ENCODE data around the gene CFTR. TPM values are rescaled to one million over a fixed set of nuclear protein-coding genes. Genes with fewer than 3 reads are reported as not detected.
A peak's percentile ranks its signal among the peaks of the same experiment; 100 is the strongest.
"Not testable (repeated sequence)": the region's sequence is repeated elsewhere in the genome, so short reads cannot be mapped to it uniquely, and the experiment has no call there.

Gene CFTR
- total RNA-seq, 2 donors from 2014 or later = 251 to 329 TPM

- no peak for ATAC-seq
- no peak overlapping the region for H3K4me3 ChIP-seq
- no peak for TF ChIP-seq CTCF (IDR thresholded peaks at IDR 0.05)
- TF ChIP-seq POLR2A (IDR thresholded peaks at IDR 0.05) = no peak
- H3K36me3 ChIP-seq (replicated peaks in 1 of 2; ENCODE audit: insufficient read depth in 1 of 2, low read depth in 2 of 2) = no peaks in the 10 kb centered on the region
- intact Hi-C loops (cut with DNase I) = no loop called here
- no peak overlapping the region for H3K27ac ChIP-seq
- H3K27me3 ChIP-seq = no peaks in the 10 kb centered on the region
- H3K9me3 ChIP-seq = no peaks in the 10 kb centered on the region
- no peaks in the 10 kb centered on the region for H3K4me1 ChIP-seq
- no peak for DNase-seq
Measured at GRCh38 chr7:117707080-117707479, 227.3 kb downstream of the CFTR start.

GRCh38 chr7:117708173-117708572, 228.3 kb downstream of the CFTR start:
- WGBS, 2 donors = 87 to 95% methylated on average over 4 of the region's 4 CpGs
- ATAC-seq; H3K9me3 ChIP-seq; DNase-seq; H3K4me1 ChIP-seq; H3K4me3 ChIP-seq; intact Hi-C loops (cut with DNase I); H3K36me3 ChIP-seq (replicated peaks in 1 of 2; ENCODE audit: insufficient read depth in 1 of 2, low read depth in 2 of 2); H3K27ac ChIP-seq; H3K27me3 ChIP-seq: not testable (repeated sequence)

GRCh38 chr7:117711556-117711955, 231.7 kb downstream of the CFTR start:
- H3K36me3 ChIP-seq (replicated peaks in 1 of 2; ENCODE audit: insufficient read depth in 1 of 2, low read depth in 2 of 2) = no peaks in the 10 kb centered on the region

GRCh38 chr7:117715784-117716445, 236.1 kb downstream of the CFTR start:
- Histone ChIP-seq H3K36me3 (replicated peaks in 1 of 2; ENCODE audit: insufficient read depth in 1 of 2, low read depth in 2 of 2) (no peaks in the 10 kb centered on the region), H3K4me3 (no peak overlapping the region), H3K27ac (peak overlapping the region in 3 of 4 donors; percentile 12 to 57 (median 44)), H3K4me1 (peaks cover 21% of the 10 kb centered on the region), H3K9me3 (no peaks in the 10 kb centered on the region), H3K27me3 (no peaks in the 10 kb centered on the region)
- ATAC-seq (peak; percentile 68), DNase-seq (peak; percentile 31 to 62 (median 34))
- no peak for TF ChIP-seq POLR2A (IDR thresholded peaks at IDR 0.05)
- TF ChIP-seq CTCF (IDR thresholded peaks at IDR 0.05) = peak in 6 of 7 experiments; percentile 28 to 53 (median 50)
- 66 to 69% methylated on average over 3 of the region's 3 CpGs for WGBS, 2 donors
- intact Hi-C loops (cut with DNase I) = no loop called here

More at GRCh38 chr7:117711556-117711955, 231.7 kb downstream of the CFTR start:
- WGBS, 2 donors = 73 to 81% methylated on average over 1 of the region's 1 CpG
- TF ChIP-seq POLR2A (IDR thresholded peaks at IDR 0.05) (no peak), CTCF (IDR thresholded peaks at IDR 0.05) (no peak)
- H3K4me3 ChIP-seq = no peak overlapping the region
- peaks cover 6% of the 10 kb centered on the region for H3K4me1 ChIP-seq
- no peak overlapping the region for H3K27ac ChIP-seq
- ATAC-seq (no peak), DNase-seq (no peak)
- intact Hi-C loops (cut with DNase I) = no loop called here
- H3K9me3 ChIP-seq = no peaks in the 10 kb centered on the region
- no peaks in the 10 kb centered on the region for H3K27me3 ChIP-seq

DNA sequence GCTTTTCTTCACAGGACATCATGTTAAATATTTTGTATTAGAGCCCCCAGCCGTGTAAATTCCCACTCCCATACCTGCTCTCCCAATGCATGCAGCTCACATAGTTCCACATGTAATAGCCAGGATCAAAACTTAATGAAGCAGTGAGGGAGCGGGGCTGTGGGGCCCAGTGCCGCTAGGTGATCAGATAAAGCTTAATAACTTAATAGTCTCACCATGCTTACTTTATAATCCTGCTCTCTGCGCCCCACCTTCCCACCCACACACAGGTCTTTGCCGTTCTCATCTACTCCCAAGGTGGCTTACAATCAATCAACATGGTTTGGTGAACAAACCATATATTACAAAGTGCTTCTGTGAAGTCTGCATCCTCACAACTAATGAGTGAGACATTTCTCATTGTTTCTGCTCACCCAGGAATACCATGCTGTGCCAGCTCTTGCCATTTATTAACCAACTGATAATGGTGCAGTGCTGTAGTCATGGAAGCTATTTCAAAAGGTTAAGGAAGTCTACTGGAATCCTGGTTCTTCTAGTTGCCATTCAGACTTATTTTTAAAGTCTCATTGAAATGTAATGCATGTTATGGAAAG, 237.0 kb downstream of the CFTR start:
- Histone ChIP-seq H3K27ac (peak overlapping the region in 3 of 4 donors; percentile 12 to 57 (median 44)), H3K4me1 (peaks cover 21% of the 10 kb centered on the region), H3K27me3 (no peaks in the 10 kb centered on the region), H3K36me3 (replicated peaks in 1 of 2; ENCODE audit: insufficient read depth in 1 of 2, low read depth in 2 of 2) (no peaks in the 10 kb centered on the region), H3K9me3 (no peaks in the 10 kb centered on the region), H3K4me3 (no peak overlapping the region)
- peak; percentile 26 to 71 (median 54) for DNase-seq
- 28 to 38% methylated on average over 5 of the region's 5 CpGs for WGBS, 2 donors
- intact Hi-C loops (cut with DNase I) = no loop called here
- ATAC-seq = peak; percentile 93
- TF ChIP-seq CTCF (IDR thresholded peaks at IDR 0.05) (no peak), POLR2A (IDR thresholded peaks at IDR 0.05) (no peak)

Data from body of pancreas (tissue), 4 donors.